GM12873 (cell line): ENCODE measurements around the gene FBN1.

Experiments used
- TF ChIP-seq, protein P1 (sequence below): IDR thresholded peaks from 2 replicates; pipeline ENCODE4 v1.5.1; 2012; ENCODE audit warnings: low read depth, mild to moderate bottlenecking, moderate library complexity, low read length, control low read depth; ENCODE audit not compliant: insufficient read depth; ENCODE audit errors: missing control alignments

FBN1 gene

DNA sequence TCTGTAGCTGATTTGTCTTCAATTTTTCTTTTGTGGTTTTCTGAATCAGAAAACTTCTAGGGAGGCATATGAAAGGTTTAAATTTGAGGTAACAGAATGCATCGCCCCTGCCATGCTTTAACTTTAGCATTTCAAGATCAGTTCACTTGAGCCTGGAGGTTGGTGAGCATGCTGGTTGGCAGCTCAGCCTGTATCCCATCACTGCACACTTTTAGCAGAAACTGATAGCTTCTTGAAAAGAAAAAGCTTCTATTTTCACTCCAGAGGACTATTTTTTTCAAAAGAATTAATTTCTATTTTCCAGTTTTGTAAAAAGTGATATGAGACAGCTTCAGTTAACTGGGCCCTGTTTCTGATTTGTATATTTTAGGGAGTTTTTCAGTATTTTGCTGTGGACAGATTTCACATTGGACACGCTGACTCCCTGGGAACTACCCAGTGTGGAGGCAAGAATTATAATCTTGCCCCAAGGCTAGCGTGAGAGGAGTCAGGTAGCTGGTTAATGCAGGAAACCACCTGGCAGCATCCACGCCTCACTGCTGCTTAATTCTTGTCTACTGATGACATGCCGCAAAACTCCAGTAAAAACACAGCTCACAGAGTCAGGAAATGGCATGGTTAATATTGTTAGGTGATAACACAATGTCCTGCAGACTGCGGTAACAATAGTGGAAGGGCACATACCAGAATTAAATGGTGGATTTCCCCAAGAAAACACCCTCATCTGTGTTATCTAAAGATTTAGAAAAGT, 242.9 kb downstream of the FBN1 start:
- TF ChIP-seq, protein P1, sequence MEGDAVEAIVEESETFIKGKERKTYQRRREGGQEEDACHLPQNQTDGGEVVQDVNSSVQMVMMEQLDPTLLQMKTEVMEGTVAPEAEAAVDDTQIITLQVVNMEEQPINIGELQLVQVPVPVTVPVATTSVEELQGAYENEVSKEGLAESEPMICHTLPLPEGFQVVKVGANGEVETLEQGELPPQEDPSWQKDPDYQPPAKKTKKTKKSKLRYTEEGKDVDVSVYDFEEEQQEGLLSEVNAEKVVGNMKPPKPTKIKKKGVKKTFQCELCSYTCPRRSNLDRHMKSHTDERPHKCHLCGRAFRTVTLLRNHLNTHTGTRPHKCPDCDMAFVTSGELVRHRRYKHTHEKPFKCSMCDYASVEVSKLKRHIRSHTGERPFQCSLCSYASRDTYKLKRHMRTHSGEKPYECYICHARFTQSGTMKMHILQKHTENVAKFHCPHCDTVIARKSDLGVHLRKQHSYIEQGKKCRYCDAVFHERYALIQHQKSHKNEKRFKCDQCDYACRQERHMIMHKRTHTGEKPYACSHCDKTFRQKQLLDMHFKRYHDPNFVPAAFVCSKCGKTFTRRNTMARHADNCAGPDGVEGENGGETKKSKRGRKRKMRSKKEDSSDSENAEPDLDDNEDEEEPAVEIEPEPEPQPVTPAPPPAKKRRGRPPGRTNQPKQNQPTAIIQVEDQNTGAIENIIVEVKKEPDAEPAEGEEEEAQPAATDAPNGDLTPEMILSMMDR = no peak

DNA sequence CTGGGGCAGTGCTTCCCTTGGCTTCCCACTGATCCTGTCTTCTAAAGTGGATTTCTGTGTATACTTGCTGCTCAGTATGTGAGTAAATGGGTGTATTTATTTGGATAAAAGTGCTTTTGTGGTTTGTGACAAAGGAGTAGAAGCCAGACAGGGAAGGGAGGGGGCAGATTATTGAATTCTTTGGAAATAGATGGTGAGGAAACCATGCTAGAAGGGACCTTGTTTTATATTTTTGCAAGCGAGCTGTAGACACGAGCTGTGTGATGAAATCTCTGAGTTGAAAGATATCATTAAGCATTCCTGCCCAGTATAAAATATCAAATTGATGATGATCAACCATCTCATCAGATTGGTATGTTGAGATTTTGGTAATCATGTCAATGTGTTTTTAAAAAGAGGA, 245.4 kb downstream of the FBN1 start:
- TF ChIP-seq, protein P1 = no peak

DNA sequence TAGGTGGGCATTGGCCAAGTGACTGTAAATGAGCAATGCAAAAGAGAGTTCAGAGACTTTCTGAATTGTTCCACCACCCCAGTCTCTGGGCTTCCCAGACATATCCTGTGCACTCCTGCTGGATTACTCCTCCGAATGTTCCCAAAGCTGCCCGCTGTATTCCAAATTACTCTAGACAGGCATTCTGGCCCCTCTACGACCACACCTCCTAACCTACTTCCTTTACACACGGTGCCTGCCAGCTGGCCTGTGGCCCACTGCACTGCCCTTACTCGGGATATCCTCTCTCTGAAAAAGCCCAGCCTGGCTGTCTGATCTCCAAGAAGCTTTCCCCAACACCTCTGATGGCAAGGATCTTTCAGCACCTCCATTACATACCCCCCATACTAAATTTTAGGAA, 247.7 kb downstream of the FBN1 start:
- TF ChIP-seq, protein P1 = no peak

DNA sequence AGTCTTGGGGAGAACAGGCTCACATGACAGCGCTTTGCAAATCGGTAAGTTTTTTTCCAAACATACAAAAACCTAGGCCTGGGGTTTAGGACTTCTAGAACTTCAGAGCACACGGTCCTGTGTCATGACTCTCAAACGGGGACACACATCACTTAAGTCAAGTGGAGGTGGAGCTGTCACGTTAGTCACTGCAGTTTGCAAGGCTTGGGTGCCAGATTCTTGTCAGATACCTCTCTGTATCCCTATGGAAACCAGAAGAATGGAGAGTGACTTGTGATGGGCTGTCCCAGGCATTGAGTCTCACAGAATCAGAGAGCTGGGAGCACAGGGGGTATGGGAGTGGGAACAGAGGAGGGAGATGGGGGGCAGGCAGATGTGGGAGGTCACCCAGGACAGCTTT, 249.5 kb downstream of the FBN1 start:
- TF ChIP-seq, protein P1 = no peak

DNA sequence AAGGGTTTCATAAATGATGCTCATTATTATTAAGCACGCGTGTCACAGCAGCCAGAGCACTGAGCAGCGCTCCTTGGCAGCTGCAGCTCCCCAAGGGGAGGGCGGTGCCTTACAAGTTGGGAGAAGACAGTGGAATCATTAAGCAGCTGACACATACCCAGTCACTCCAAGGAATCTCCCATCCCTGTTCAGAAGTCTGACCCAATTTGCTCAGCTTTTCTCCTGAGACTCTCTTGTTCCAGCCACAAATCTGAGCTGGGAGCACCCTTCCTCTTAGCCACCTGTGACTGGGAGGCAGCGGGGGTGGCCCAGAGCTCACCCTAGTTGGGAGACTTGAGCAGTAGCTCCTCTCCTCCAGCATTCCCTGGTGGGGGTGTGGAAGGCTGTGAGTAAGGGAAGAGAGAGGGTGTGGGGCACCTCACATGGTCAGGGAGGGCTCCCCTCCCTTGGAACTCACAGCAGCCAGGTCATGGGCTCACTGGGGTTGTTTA, 249.9 kb downstream of the FBN1 start:
- TF ChIP-seq, protein P1 = no peak

DNA sequence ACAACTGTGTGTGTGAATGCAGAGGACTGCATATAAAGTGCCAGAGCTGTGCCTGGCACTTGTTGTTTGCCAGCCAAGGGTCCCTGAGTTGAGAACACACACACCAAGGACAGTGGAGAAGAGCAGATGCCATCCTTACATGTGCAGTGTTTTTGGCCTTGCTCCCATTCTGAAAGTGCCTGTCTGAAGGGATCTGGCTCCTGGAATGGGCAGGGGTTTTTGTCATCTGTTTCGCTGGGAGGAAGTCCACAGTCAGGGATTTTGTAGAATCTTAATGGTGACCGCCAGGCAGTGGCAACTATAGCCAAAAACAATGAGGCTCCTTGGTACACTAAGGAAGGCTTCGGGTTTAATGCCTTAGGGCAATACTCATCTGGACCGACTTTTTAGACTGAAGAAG, 250.5 kb downstream of the FBN1 start:
- TF ChIP-seq, protein P1 = no peak

DNA sequence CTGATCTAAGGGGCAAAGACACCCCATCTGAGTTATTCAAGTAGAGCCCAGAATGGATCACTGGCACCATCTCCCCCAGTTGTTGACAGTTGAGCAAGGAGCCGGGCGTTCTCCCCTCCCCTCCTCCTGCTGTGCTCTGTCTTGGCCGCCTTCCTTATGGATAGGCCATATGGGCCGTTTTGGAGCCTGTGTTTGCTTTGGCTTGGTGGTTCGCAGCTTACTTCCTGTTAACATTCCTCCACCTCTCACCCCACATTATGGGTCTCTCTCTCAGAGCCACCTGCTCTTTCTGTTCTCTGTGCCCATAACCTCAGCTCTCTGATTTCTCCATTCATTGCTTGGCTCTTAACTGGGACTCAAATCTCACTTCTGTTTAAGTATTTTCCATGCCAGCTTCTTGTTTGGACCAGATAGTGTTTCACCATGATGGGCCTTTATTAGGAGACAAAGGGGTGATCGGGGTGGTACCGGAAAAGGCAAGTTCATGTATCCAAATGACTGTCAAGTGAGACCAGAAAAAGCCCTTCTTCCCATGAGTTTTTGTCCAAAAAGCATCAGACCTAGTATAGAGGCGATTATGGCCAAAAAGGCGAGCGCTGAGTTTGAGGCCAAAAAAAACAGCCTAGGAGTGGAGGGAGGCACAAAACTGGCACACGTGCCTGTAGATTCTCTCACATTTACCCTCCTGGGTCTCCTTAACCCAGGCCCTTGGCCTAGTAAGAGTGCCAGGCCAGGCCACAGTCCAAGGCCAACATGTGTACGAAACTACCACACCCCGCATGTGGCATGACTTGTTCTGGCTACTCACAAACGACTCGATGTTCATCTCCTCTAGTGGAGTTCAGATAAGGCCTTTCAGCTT, 251.6 kb downstream of the FBN1 start:
- TF ChIP-seq, protein P1 = no peak
